Neural progenitor cell (in vitro differentiated cells): ENCODE results near the gene PRR7.

ENCODE experiments used
- CTCF ChIP-seq: fragments of 200-600 bp; sonication (generic); IDR thresholded peaks from 2 replicates; pipeline ENCODE4 v1.5.1; 2017; ENCODE audit warnings: antibody characterized with exemption, mild to moderate bottlenecking
- EZH2 ChIP-seq: fragments of 200-600 bp; sonication (generic); IDR thresholded peaks from 2 replicates; pipeline ENCODE4 v1.6.1; 2017; ENCODE audit warnings: antibody characterized with exemption, mild to moderate bottlenecking, moderate library complexity
- EZH2phosphoT487 ChIP-seq: fragments of 200-600 bp; sonication (generic); IDR thresholded peaks from 2 replicates; pipeline ENCODE4 v1.6.1; 2017; ENCODE audit warnings: antibody characterized with exemption

- TF ChIP-seq CTCF (no peak), EZH2 (no peak), EZH2phosphoT487 (no peak)
These were observed 18.4 kb downstream of the PRR7 start for GRCh38 chr5:177465044-177465443.
